Liver (tissue), 3 donors: ENCODE results near the gene ZNF365.

Experiments
- RAD21 ChIP-seq, 2 donors: IDR thresholded peaks; 2 replicates each; pipeline ENCODE4 v1.6.1; 2016; ENCODE audit warnings: antibody characterized with exemption in 2 of 2, mild to moderate bottlenecking in 2 of 2
- YY1 ChIP-seq: IDR thresholded peaks from 2 replicates; pipeline ENCODE4 v1.6.1; 2016; ENCODE audit warnings: antibody characterized with exemption, mild to moderate bottlenecking
- TF ChIP-seq, protein P1 (sequence below): fragments of 150-350 bp; IDR thresholded peaks from 2 replicates; pipeline ENCODE4 v1.5.1; 2017; ENCODE audit warnings: improper control_type of control experiment, low read depth, low read length; ENCODE audit not compliant: missing input control
- TF ChIP-seq, protein P2 (sequence below): IDR thresholded peaks from 2 replicates; pipeline ENCODE4 v1.6.1; 2016; ENCODE audit warnings: antibody characterized with exemption
- donor health status: healthy.
- donor health status: healthy.

DNA sequence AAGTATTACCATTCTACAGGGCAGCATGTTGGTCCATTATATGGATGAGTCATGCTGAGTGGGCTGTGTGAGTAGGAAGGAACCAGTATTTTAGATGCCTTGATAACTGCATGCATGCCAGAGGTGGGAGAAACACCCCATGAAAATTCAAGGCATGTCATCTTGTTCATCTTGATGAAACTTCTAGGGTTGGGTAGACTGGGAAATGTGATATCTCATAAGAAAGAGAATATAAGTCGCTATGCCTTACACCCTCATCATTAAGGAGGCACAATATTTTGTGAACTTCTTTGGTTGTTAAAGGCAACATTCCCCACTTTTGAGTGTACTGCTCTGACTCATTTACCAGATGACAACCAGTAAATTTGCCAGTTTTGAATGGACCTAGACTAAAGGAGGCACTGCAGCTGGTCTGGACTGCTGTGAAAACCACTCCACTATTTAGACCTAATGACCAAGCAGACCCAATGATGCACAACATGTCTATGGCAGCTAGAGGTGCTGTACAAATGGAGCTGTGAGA lies 48.0 kb downstream of the ZNF365 start:
- TF ChIP-seq, protein P1, sequence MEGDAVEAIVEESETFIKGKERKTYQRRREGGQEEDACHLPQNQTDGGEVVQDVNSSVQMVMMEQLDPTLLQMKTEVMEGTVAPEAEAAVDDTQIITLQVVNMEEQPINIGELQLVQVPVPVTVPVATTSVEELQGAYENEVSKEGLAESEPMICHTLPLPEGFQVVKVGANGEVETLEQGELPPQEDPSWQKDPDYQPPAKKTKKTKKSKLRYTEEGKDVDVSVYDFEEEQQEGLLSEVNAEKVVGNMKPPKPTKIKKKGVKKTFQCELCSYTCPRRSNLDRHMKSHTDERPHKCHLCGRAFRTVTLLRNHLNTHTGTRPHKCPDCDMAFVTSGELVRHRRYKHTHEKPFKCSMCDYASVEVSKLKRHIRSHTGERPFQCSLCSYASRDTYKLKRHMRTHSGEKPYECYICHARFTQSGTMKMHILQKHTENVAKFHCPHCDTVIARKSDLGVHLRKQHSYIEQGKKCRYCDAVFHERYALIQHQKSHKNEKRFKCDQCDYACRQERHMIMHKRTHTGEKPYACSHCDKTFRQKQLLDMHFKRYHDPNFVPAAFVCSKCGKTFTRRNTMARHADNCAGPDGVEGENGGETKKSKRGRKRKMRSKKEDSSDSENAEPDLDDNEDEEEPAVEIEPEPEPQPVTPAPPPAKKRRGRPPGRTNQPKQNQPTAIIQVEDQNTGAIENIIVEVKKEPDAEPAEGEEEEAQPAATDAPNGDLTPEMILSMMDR, result no peak
- TF ChIP-seq RAD21 (IDR thresholded peaks at IDR 0.05), result no peak
- TF ChIP-seq, protein P2, sequence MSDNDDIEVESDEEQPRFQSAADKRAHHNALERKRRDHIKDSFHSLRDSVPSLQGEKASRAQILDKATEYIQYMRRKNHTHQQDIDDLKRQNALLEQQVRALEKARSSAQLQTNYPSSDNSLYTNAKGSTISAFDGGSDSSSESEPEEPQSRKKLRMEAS, result no peak
- no peak for TF ChIP-seq YY1
